ENCODE measurements around the gene GPN2. TPM values are rescaled to one million over a fixed set of nuclear protein-coding genes. Genes with fewer than 3 reads are reported as not detected.
"Not testable (repeated sequence)": the region's sequence is repeated elsewhere in the genome, so short reads cannot be mapped to it uniquely, and the experiment has no call there.

GPN2 gene
- polyA plus RNA-seq, 2 donors, result 10.4 to 16.4 TPM

DNA sequence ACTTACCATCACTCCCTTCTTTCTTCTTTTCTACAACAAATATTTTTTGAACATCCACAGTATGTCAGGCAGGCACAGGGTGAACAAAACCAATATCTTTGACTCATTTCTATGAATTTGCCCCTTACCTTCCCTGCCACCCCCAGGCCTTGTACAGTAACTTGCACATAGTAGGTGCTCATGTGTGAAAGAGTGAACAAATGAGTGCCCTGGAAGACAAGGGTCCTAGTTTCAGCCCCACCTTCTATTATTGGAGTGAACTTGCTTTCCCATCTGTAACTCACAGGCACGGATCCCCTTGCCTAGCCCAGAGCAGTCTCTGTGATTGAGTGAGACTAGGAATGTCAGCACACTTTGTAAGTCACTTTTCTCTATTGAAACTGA, 50.8 kb downstream of the GPN2 start:
- Histone ChIP-seq H3K36me3 (ENCODE audit: control insufficient read depth in 2 of 2, insufficient read depth in 2 of 2, low read length in 1 of 2) (peaks cover 0 to 30% of the 10 kb centered on the region in 2 donors), H3K9me3 (ENCODE audit: control insufficient read depth in 2 of 2, insufficient read depth in 1 of 2, low read depth in 1 of 2, low read length in 1 of 2) (no peaks in the 10 kb centered on the region), H3K27me3 (ENCODE audit: control insufficient read depth in 1 of 2, insufficient read depth in 2 of 2, low read length in 2 of 2) (no peaks in the 10 kb centered on the region), H3K4me1 (ENCODE audit: control insufficient read depth in 2 of 2, insufficient read depth in 2 of 2, low read length in 1 of 2) (no peaks in the 10 kb centered on the region), H3K4me3 (ENCODE audit: low read depth in 1 of 2, low read length in 2 of 2) (no peak overlapping the region), H3K27ac (ENCODE audit: low read depth in 2 of 2, low read length in 1 of 2) (no peak overlapping the region)
- 95 to 96% methylated on average over 1 of the region's 1 CpG for WGBS, 2 donors

- H3K27ac ChIP-seq (ENCODE audit: low read depth in 2 of 2, low read length in 1 of 2), result no peak overlapping the region
These were observed 51.4 kb downstream of the GPN2 start for GRCh38 chr1:26838474-26839338.

DNA sequence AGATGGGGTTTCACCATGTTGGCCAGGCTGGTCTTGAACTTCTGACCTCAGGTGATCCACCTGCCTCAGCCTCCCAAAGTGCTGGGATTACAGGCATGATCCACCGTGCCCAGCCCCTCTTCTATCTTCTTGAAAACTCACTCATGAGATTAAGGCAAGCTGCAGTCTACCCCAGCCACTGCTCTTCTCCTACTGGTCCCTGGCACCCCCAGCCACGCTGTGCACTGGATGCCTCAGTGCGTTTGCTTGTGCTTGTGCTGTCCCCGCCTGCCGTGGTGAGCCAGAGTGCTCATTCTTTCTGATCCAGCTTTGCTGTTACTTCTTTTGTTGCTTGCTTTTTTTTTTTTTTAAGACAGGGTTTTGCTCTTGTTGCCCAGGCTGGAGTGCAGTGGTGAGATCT, 52.4 kb downstream of the GPN2 start:
- H3K4me3 ChIP-seq (ENCODE audit: low read depth in 1 of 2, low read length in 2 of 2); H3K27me3 ChIP-seq (ENCODE audit: control insufficient read depth in 1 of 2, insufficient read depth in 2 of 2, low read length in 2 of 2); H3K4me1 ChIP-seq (ENCODE audit: control insufficient read depth in 2 of 2, insufficient read depth in 2 of 2, low read length in 1 of 2); H3K27ac ChIP-seq (ENCODE audit: low read depth in 2 of 2, low read length in 1 of 2); H3K9me3 ChIP-seq (ENCODE audit: control insufficient read depth in 2 of 2, insufficient read depth in 1 of 2, low read depth in 1 of 2, low read length in 1 of 2): not testable (repeated sequence)
- WGBS, 2 donors, result 89 to 93% methylated on average over 5 of the region's 5 CpGs
- H3K36me3 ChIP-seq (ENCODE audit: control insufficient read depth in 2 of 2, insufficient read depth in 2 of 2, low read length in 1 of 2), result peaks cover 10 to 41% of the 10 kb centered on the region in 2 donors

More at GRCh38 chr1:26838474-26839338, 51.4 kb downstream of the GPN2 start:
- Histone ChIP-seq H3K36me3 (ENCODE audit: control insufficient read depth in 2 of 2, insufficient read depth in 2 of 2, low read length in 1 of 2) (peaks cover 4 to 36% of the 10 kb centered on the region in 2 donors), H3K9me3 (ENCODE audit: control insufficient read depth in 2 of 2, insufficient read depth in 1 of 2, low read depth in 1 of 2, low read length in 1 of 2) (no peaks in the 10 kb centered on the region), H3K4me3 (ENCODE audit: low read depth in 1 of 2, low read length in 2 of 2) (no peak overlapping the region), H3K4me1 (ENCODE audit: control insufficient read depth in 2 of 2, insufficient read depth in 2 of 2, low read length in 1 of 2) (no peaks in the 10 kb centered on the region), H3K27me3 (ENCODE audit: control insufficient read depth in 1 of 2, insufficient read depth in 2 of 2, low read length in 2 of 2) (no peaks in the 10 kb centered on the region)
- 68 to 73% methylated on average over 8 of the region's 8 CpGs for WGBS, 2 donors

DNA sequence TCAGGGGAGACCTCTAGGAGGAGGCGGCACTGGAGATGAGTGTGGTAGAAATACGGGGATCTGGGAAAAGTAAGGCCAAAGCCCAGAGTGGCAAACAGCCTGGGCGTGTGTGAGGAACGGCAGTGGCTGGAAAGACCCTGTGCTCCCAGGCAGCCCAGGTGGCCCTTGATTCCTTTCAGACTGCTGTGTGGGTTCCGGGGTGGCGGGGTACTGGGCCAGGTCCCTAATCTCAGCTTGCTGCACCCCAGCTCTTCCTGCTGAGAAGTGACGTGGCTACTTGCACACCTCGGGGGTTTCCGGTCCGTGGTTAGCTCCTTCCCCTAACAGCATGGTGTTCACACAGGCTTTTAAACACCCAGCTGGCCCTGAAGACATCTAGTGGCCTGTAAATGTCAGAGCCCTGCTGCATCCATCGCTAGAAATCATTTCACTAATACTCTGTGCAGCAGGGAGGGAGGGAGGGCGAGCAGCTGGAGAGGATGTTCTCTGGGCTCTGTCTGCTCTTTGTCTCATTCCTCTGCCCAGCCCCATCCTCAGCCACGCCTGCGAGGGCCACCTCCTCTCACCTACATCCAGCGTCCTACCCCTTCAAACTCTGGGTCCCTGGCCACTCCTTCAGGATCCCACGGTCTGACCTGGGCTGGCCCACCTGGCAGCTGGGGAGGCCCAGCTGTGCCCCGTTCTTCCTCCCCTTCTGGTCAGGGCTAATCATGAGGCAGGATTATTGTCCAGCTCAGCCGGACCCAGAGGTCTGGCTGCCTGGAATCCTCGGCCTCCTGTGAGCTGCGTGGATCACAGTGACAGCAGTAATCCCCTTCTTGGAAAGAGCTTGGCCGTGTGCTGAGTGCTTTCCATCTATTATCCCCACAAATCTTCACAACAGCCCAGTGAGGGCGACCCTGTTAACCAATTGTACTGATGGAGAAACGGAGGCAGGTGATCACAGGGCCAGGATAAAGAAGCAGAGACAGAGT, 56.4 kb downstream of the GPN2 start:
- Histone ChIP-seq H3K36me3 (ENCODE audit: control insufficient read depth in 2 of 2, insufficient read depth in 2 of 2, low read length in 1 of 2) (peaks cover 13 to 36% of the 10 kb centered on the region in 2 donors), H3K4me3 (ENCODE audit: low read depth in 1 of 2, low read length in 2 of 2) (no peak overlapping the region), H3K9me3 (ENCODE audit: control insufficient read depth in 2 of 2, insufficient read depth in 1 of 2, low read depth in 1 of 2, low read length in 1 of 2) (no peaks in the 10 kb centered on the region), H3K27ac (ENCODE audit: low read depth in 2 of 2, low read length in 1 of 2) (peak overlapping the region; percentile 45 to 72), H3K27me3 (ENCODE audit: control insufficient read depth in 1 of 2, insufficient read depth in 2 of 2, low read length in 2 of 2) (no peaks in the 10 kb centered on the region), H3K4me1 (ENCODE audit: control insufficient read depth in 2 of 2, insufficient read depth in 2 of 2, low read length in 1 of 2) (peaks cover 0 to 13% of the 10 kb centered on the region in 2 donors)
- WGBS, 2 donors, result 73 to 75% methylated on average over 23 of the region's 23 CpGs

- 84 to 85% methylated on average over 16 of the region's 16 CpGs for WGBS, 2 donors
- H3K27me3 ChIP-seq (ENCODE audit: control insufficient read depth in 1 of 2, insufficient read depth in 2 of 2, low read length in 2 of 2), result no peaks in the 10 kb centered on the region
- peaks cover 0 to 18% of the 10 kb centered on the region in 2 donors for H3K4me1 ChIP-seq (ENCODE audit: control insufficient read depth in 2 of 2, insufficient read depth in 2 of 2, low read length in 1 of 2)
- no peak overlapping the region for H3K27ac ChIP-seq (ENCODE audit: low read depth in 2 of 2, low read length in 1 of 2)
- H3K4me3 ChIP-seq (ENCODE audit: low read depth in 1 of 2, low read length in 2 of 2), result no peak overlapping the region
- H3K9me3 ChIP-seq (ENCODE audit: control insufficient read depth in 2 of 2, insufficient read depth in 1 of 2, low read depth in 1 of 2, low read length in 1 of 2), result no peaks in the 10 kb centered on the region
- peaks cover 13 to 34% of the 10 kb centered on the region in 2 donors for H3K36me3 ChIP-seq (ENCODE audit: control insufficient read depth in 2 of 2, insufficient read depth in 2 of 2, low read length in 1 of 2)
These were observed 57.7 kb downstream of the GPN2 start for GRCh38 chr1:26832249-26832960.

DNA sequence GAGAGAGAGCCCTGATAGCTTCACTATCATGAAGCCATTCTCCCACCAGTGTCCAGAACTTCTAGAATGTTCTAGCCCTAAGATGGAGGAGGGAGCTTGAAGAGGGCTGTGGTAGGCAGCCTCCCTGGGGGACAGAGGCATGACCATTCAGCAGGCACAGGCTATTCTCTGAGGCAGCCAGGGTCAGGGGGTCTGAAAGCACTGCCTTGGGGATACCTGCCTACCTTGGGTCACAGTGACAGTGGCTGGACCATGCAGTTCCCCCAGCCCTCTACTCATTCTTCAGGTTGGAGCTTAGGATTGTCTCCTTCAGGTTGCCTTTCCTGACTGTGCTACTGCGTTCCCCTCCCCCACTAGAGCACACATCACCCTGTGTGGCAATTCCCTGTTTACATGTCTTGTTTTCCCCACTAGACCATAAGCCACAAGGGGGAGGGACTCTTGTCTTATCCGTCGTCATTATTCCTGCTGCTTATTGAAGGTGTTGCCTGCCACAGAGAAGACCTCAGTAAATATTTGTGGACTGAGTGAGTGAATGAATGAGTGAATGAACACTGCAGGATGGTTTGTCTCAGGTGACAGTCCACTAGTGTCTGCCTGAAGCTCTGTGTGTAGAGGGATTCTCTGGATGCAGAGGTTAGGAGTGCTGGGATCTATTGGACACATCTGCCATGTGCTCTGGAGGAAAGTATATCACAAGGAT, 58.4 kb downstream of the GPN2 start:
- Histone ChIP-seq H3K4me3 (ENCODE audit: low read depth in 1 of 2, low read length in 2 of 2) (no peak overlapping the region), H3K27me3 (ENCODE audit: control insufficient read depth in 1 of 2, insufficient read depth in 2 of 2, low read length in 2 of 2) (no peaks in the 10 kb centered on the region), H3K36me3 (ENCODE audit: control insufficient read depth in 2 of 2, insufficient read depth in 2 of 2, low read length in 1 of 2) (peaks cover 13 to 34% of the 10 kb centered on the region in 2 donors), H3K9me3 (ENCODE audit: control insufficient read depth in 2 of 2, insufficient read depth in 1 of 2, low read depth in 1 of 2, low read length in 1 of 2) (no peaks in the 10 kb centered on the region), H3K27ac (ENCODE audit: low read depth in 2 of 2, low read length in 1 of 2) (peak overlapping the region in 1 of 2 donors; percentile 34), H3K4me1 (ENCODE audit: control insufficient read depth in 2 of 2, insufficient read depth in 2 of 2, low read length in 1 of 2) (peaks cover 0 to 21% of the 10 kb centered on the region in 2 donors)
- WGBS, 2 donors, result 60 to 62% methylated on average over 3 of the region's 3 CpGs

GRCh38 chr1:26831059-26831458, 59.0 kb downstream of the GPN2 start:
- Histone ChIP-seq H3K36me3 (ENCODE audit: control insufficient read depth in 2 of 2, insufficient read depth in 2 of 2, low read length in 1 of 2) (peaks cover 13 to 33% of the 10 kb centered on the region in 2 donors), H3K4me3 (ENCODE audit: low read depth in 1 of 2, low read length in 2 of 2) (no peak overlapping the region), H3K27me3 (ENCODE audit: control insufficient read depth in 1 of 2, insufficient read depth in 2 of 2, low read length in 2 of 2) (no peaks in the 10 kb centered on the region), H3K27ac (ENCODE audit: low read depth in 2 of 2, low read length in 1 of 2) (no peak overlapping the region), H3K4me1 (ENCODE audit: control insufficient read depth in 2 of 2, insufficient read depth in 2 of 2, low read length in 1 of 2) (peaks cover 0 to 22% of the 10 kb centered on the region in 2 donors), H3K9me3 (ENCODE audit: control insufficient read depth in 2 of 2, insufficient read depth in 1 of 2, low read depth in 1 of 2, low read length in 1 of 2) (no peaks in the 10 kb centered on the region)
- WGBS, 2 donors, result 93 to 97% methylated on average over 3 of the region's 3 CpGs

GRCh38 chr1:26829184-26829911, 60.7 kb downstream of the GPN2 start:
- no peak overlapping the region for H3K4me3 ChIP-seq (ENCODE audit: low read depth in 1 of 2, low read length in 2 of 2)
- 80 to 85% methylated on average over 6 of the region's 6 CpGs for WGBS, 2 donors
- peaks cover 13 to 25% of the 10 kb centered on the region in 2 donors for H3K36me3 ChIP-seq (ENCODE audit: control insufficient read depth in 2 of 2, insufficient read depth in 2 of 2, low read length in 1 of 2)
- no peaks in the 10 kb centered on the region for H3K9me3 ChIP-seq (ENCODE audit: control insufficient read depth in 2 of 2, insufficient read depth in 1 of 2, low read depth in 1 of 2, low read length in 1 of 2)
- H3K27ac ChIP-seq (ENCODE audit: low read depth in 2 of 2, low read length in 1 of 2), result no peak overlapping the region
- no peaks in the 10 kb centered on the region for H3K27me3 ChIP-seq (ENCODE audit: control insufficient read depth in 1 of 2, insufficient read depth in 2 of 2, low read length in 2 of 2)
- peaks cover 0 to 23% of the 10 kb centered on the region in 2 donors for H3K4me1 ChIP-seq (ENCODE audit: control insufficient read depth in 2 of 2, insufficient read depth in 2 of 2, low read length in 1 of 2)

Data from esophagus (tissue), 2 donors.